ENCODE data around the gene TMA7. TPM values are rescaled to one million over a fixed set of nuclear protein-coding genes. Genes with fewer than 3 reads are reported as not detected.

Gene TMA7
- total and polyA plus RNA-seq, 2 of the 13 experiments (the other 11 are each of a cell fraction or from before 2014, with no cell fraction given): 100 to 486 TPM

DNA sequence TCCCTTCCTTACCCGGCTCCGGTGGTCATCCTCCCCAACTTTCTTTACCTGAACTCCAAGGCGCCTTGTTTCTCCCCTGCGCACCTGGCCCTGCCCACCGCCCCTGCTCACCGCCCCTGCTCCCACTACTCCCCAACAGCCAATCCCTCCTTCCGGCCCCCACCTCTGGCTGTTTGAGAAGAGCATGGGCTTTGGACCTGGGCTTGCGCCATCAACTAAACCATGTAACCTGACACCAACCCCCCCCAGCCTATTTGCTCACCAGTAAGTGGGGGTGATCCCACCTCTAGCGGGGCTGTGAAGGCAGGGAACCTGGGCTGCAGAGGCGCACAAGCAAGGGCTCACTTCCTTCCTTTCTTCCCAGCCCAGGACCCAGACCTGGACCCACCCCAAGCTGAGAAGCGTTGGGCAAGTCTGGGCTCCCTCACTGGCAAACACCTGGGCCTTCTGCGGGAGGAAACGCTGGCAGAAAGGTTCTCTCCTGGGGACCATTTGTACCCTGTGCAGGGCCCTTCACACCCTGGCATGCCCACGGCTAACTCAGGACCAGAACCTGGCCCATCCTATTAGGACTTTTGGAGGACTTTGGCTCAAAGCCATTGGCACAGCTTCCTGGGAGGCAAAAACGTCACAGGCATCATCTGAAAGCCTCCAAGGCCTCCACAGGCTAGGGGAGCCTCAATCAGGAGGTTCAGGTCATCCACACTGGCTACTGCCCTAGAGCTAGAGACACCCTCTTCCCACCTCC lies 9.9 kb upstream of the TMA7 start, which contains the start of gene PLXNB1 (continued):
- TF ChIP-seq HNF4G (IDR thresholded peaks at IDR 0.05; ENCODE audit: borderline replicate concordance, low read depth, low read length) (peak; percentile 94), HNF4G (CRISPR knock-in tag; IDR thresholded peaks at IDR 0.05; ENCODE audit: borderline replicate concordance, low read depth) (peak; percentile 86), ZNF598 (CRISPR knock-in tag; IDR thresholded peaks at IDR 0.05; ENCODE audit: borderline replicate concordance) (peak; percentile 88), ZSCAN9 (CRISPR knock-in tag; IDR thresholded peaks at IDR 0.05; ENCODE audit: borderline replicate concordance) (peak; percentile 52; the same call in 1 of the 2 replicates), JUNB (CRISPR knock-in tag; IDR thresholded peaks at IDR 0.05; ENCODE audit: borderline replicate concordance) (peak; percentile 85), YEATS2 (CRISPR knock-in tag; IDR thresholded peaks at IDR 0.05; ENCODE audit: borderline replicate concordance) (no peak; the same call in 1 of the 2 replicates), ZMYM3 (CRISPR knock-in tag; IDR thresholded peaks at IDR 0.05) (peak; percentile 82), ZNF790 (CRISPR knock-in tag; IDR thresholded peaks at IDR 0.05; ENCODE audit: borderline replicate concordance) (peak; percentile 86; the same call in 1 of the 2 replicates), SETDB1 (CRISPR knock-in tag; IDR thresholded peaks at IDR 0.05; ENCODE audit: borderline replicate concordance) (no peak), CENPT (CRISPR knock-in tag; IDR thresholded peaks at IDR 0.05; ENCODE audit: low read depth) (no peak), SMC3 (IDR thresholded peaks at IDR 0.05; ENCODE audit: low read length) (peak; percentile 30; the same call in 1 of the 2 replicates), ZNF33A (CRISPR knock-in tag; IDR thresholded peaks at IDR 0.05; ENCODE audit: borderline replicate concordance) (no peak), ZKSCAN1 (IDR thresholded peaks at IDR 0.05; ENCODE audit: low read length) (no peak), ZMAT3 (CRISPR knock-in tag; conservative IDR thresholded peaks at IDR 0.05) (peak; percentile 79; the same call in 1 of the 2 replicates), CREM (IDR thresholded peaks at IDR 0.05) (peak; percentile 88), CREM (CRISPR knock-in tag; IDR thresholded peaks at IDR 0.05) (no peak), ZSCAN20 (CRISPR knock-in tag; IDR thresholded peaks at IDR 0.05; ENCODE audit: borderline replicate concordance) (no peak), TSC22D2 (CRISPR knock-in tag; IDR thresholded peaks at IDR 0.05; ENCODE audit: borderline replicate concordance) (peak; percentile 77; the same call in 1 of the 2 replicates), KAT2B (IDR thresholded peaks at IDR 0.05; ENCODE audit: borderline replicate concordance, low read depth, low read length) (no peak), HOXA7 (CRISPR knock-in tag; IDR thresholded peaks at IDR 0.05) (no peak), SNRNP70 (IDR thresholded peaks at IDR 0.05; ENCODE audit: low read depth, low read length) (no peak), ZNF263 (CRISPR knock-in tag; IDR thresholded peaks at IDR 0.05) (peak; percentile 48; the same call in 1 of the 2 replicates)
- TF ChIP-seq, protein P1, sequence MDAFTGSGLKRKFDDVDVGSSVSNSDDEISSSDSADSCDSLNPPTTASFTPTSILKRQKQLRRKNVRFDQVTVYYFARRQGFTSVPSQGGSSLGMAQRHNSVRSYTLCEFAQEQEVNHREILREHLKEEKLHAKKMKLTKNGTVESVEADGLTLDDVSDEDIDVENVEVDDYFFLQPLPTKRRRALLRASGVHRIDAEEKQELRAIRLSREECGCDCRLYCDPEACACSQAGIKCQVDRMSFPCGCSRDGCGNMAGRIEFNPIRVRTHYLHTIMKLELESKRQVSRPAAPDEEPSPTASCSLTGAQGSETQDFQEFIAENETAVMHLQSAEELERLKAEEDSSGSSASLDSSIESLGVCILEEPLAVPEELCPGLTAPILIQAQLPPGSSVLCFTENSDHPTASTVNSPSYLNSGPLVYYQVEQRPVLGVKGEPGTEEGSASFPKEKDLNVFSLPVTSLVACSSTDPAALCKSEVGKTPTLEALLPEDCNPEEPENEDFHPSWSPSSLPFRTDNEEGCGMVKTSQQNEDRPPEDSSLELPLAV (CRISPR knock-in tag; conservative IDR thresholded peaks at IDR 0.05; ENCODE audit: low read depth): peak; percentile 45; the same call in 1 of the 2 replicates
- TF ChIP-seq, protein P2, sequence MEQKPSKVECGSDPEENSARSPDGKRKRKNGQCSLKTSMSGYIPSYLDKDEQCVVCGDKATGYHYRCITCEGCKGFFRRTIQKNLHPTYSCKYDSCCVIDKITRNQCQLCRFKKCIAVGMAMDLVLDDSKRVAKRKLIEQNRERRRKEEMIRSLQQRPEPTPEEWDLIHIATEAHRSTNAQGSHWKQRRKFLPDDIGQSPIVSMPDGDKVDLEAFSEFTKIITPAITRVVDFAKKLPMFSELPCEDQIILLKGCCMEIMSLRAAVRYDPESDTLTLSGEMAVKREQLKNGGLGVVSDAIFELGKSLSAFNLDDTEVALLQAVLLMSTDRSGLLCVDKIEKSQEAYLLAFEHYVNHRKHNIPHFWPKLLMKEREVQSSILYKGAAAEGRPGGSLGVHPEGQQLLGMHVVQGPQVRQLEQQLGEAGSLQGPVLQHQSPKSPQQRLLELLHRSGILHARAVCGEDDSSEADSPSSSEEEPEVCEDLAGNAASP (CRISPR knock-in tag; IDR thresholded peaks at IDR 0.05; ENCODE audit: borderline replicate concordance): peak; percentile 83
- TF ChIP-seq, protein P3, sequence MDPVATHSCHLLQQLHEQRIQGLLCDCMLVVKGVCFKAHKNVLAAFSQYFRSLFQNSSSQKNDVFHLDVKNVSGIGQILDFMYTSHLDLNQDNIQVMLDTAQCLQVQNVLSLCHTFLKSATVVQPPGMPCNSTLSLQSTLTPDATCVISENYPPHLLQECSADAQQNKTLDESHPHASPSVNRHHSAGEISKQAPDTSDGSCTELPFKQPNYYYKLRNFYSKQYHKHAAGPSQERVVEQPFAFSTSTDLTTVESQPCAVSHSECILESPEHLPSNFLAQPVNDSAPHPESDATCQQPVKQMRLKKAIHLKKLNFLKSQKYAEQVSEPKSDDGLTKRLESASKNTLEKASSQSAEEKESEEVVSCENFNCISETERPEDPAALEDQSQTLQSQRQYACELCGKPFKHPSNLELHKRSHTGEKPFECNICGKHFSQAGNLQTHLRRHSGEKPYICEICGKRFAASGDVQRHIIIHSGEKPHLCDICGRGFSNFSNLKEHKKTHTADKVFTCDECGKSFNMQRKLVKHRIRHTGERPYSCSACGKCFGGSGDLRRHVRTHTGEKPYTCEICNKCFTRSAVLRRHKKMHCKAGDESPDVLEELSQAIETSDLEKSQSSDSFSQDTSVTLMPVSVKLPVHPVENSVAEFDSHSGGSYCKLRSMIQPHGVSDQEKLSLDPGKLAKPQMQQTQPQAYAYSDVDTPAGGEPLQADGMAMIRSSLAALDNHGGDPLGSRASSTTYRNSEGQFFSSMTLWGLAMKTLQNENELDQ (CRISPR knock-in tag; IDR thresholded peaks at IDR 0.05; ENCODE audit: borderline replicate concordance): no peak
